Measurements from ENCODE around the gene MAEL.

DNA sequence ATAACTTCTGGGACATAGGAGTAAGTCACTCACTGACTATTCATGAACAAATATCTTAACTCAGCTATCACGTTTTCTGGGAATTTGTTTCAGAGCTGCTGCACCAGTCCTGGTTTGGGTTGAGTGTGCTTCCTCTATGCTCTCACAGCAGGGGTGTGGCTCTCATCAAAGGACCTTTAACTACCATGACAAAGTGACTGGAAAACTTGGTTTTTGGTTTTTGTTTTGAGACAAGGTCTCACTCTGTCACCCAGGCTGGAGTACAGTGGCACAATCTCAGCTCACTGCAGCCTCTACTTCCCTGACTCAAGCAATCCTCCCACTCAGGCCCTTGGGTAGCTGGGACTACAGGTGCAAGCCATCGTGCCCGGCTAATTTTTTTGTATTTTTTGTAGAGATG is 17.8 kb upstream of the MAEL start:
- TF ChIP-seq, protein P1, sequence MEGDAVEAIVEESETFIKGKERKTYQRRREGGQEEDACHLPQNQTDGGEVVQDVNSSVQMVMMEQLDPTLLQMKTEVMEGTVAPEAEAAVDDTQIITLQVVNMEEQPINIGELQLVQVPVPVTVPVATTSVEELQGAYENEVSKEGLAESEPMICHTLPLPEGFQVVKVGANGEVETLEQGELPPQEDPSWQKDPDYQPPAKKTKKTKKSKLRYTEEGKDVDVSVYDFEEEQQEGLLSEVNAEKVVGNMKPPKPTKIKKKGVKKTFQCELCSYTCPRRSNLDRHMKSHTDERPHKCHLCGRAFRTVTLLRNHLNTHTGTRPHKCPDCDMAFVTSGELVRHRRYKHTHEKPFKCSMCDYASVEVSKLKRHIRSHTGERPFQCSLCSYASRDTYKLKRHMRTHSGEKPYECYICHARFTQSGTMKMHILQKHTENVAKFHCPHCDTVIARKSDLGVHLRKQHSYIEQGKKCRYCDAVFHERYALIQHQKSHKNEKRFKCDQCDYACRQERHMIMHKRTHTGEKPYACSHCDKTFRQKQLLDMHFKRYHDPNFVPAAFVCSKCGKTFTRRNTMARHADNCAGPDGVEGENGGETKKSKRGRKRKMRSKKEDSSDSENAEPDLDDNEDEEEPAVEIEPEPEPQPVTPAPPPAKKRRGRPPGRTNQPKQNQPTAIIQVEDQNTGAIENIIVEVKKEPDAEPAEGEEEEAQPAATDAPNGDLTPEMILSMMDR (IDR thresholded peaks at IDR 0.05): no peak
- TF ChIP-seq POLR2A (IDR thresholded peaks at IDR 0.05): no peak

All from thyroid gland (tissue), 4 donors.